Cerebellar nuclear complex (tissue), 1 donor: ENCODE data around the gene FOXD3.

Experiments used
- DNase-seq, 2 experiments: peaks; one replicate each; lab custom pipeline; 2025; lab: John Stamatoyannopoulos, UW

The FOXD3 gene

GRCh38 chr1:63322114-63322943 lies at the start of gene FOXD3:
FOXD3 (plus strand) TSS chr1:63322567; CDS start chr1:63323059, 492 bp downstream.
- no peak for DNase-seq

DNA sequence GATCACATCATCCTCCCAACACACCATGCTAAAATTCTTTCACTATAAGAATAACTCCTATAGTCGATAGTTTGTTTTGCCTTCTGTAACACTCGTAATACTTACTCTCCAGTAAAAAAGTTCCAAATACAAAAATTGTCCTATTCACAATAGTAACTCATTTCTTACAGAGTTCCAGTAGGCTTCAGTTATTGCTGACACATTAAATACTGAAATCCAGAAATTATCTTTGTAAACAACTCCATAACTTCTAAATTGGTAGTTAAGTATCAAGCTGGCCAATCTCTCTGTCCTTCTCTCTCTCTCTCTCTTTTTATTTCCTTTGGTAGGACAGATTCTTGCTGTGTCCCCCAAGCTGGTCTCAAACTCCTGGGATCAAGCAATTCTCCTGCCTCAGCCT lies 49.6 kb upstream of the FOXD3 start:
- no peak for DNase-seq

DNA sequence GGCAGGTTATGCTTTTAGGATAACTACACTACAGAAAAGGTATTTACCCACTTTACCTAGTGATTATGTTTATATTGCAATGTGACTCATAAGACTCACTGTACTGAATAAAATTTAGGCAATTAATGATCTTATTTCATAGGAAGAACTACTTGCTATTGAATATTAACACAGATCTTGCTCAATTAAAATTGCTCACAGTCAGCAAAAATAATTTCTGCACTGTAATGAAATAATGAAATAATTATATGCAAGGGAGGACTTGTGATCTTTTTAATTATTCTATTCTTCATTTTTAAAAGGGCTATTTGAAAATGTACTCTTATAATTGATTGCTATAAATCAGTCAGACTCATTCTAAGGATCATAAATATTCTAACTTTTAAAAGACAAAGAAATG lies 48.0 kb upstream of the FOXD3 start:
- no peak for DNase-seq

GRCh38 chr1:63274979-63275378 lies 47.4 kb upstream of the FOXD3 start:
- no peak for DNase-seq

DNA sequence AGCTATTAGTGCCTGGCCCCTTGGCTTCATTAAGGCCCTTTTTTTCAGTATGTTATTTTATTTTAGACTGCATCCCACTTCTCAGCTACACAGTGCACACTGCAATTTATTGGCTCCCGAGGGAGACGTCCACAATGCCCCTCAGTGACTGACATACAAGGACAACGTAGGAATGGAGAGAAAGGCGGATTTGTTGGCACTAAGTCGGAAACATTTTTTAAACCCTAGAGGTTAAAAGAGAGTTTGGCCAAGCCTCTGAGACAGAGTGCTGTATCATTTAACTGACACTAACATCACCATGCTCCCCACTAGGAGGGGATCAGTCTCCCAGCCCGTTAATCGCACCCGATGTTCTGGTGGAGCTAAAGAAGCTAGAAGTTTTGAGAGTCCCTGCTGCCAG lies 45.7 kb upstream of the FOXD3 start:
- no peak for DNase-seq

- DNase-seq = no peak
Measured at GRCh38 chr1:63277195-63278192, 44.9 kb upstream of the FOXD3 start.

- no peak for DNase-seq
Measured at GRCh38 chr1:63281753-63282152, 40.6 kb upstream of the FOXD3 start.

- DNase-seq = no peak
Measured at GRCh38 chr1:63289135-63289534, 33.2 kb upstream of the FOXD3 start.

DNA sequence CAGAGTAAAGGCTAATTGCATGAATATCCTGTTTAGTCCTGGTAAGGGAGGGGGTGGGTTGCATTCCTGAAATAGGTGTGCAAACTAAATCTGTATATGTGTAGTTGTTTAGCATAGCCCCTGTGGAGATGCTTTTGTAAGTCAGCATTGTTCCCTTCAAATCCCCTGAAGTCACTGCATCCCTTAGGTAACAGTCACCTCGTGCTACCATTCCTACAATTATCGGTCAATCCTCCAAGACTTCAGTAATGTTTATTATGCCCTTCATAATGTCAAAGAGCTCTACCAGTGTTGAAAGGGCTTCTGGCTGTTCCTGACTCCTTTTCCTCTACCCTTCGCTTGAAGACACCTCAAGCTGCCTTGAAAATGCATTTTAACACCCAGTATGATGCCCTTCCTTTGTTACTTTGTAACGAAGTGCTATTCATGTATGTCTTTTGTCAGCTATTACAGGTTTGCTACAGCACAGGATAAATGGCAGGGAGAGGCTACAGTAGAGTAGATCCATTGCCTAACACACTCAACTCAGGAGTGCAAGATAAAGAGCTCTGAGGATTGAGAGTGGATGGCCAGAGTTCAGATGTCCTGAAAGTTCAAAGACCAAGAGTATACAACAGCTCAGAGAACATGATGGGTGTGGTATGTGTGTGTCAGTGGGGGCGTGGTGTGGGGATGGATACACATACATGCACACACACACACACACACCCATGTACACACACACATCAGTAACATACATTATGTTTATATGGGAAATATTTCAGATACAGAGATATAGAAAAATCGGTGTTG lies 27.4 kb upstream of the FOXD3 start:
- no peak for DNase-seq

DNA sequence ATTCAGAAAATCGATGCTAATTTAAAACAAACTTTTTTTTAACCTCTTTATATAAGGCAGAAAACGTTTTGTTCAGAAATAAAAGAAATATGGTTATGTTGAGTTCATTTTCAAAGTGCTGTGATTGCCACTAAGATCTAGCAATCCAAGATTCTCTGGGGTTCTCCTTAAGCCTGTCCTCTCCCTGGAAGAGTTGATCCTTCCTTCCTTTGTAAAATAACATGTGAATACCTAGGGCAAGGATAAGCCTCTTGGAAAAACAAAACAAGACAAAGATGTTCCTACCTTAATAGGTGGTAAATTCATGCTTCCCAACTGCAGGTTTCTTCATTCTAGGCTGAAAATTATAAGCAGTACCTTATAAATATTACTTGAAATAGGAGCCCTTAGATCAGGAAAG lies 18.0 kb upstream of the FOXD3 start:
- no peak for DNase-seq

DNA sequence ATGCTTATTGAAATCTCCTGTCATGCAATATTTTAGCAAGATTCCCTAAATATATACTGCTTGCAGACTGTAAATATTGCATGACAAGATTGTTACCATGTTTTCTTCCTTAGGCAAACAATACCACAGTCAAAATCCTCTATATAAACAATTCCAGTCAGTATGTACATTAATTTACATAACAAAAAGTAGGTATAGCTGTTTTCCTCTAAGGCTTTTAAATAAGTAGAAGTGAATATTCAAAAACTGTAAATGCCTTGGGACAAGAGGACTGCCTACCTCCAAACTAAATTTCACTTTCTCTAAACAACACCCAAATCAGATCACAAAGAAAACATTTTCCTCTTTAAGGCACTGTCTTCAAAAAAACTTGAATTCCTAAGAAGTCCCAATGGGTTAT lies 17.3 kb upstream of the FOXD3 start:
- DNase-seq = no peak

DNA sequence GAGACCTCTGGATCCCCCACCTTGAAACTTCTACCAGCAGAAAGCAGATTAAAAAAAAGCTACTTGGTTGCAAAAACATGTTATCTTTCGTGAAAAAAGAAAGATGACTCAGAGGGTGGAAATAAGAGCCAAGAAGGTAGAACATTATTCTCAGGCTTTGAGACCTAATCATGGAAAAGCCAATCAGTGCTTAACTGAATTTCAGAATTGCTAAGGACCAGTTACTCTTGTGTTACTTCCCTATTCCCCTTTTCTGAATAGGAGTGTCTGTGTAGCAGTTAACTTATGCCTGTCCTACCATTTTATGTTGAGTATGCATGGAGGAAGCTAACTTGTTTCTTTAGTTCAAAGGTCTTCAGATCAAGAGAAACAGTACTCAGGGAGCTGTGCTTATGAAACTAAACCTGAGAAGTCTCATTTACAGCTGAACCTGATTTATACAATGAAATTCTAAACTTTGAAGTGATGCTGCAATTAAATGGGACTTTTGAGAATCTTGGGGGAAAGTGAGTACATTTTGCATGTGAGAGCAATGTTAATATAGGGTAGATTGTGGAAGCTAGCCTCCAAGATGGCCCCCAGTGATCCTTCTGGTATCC lies 15.1 kb upstream of the FOXD3 start:
- DNase-seq = no peak

- DNase-seq = no peak
Measured at GRCh38 chr1:63316598-63316983, 5.8 kb upstream of the FOXD3 start.

GRCh38 chr1:63316984-63317816 lies 5.2 kb upstream of the FOXD3 start:
- no peak for DNase-seq

DNA sequence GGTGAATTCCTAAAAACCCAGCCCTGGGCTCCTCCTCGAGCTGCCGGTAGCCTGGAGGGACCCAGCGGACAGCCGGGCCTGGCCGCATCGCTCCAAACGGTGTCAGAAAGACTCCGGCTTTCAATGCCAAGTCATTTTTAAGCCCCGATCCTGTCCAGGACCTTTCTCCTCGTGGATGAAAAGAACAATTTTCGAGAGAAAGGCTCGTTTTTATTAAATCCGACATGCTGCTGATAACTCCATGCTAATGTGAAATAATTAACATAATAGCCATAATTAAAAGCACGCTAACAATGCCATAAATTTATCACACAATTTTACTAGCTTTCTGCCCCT lies 4.6 kb upstream of the FOXD3 start:
- DNase-seq = no peak

GRCh38 chr1:63318201-63318979 lies 4.0 kb upstream of the FOXD3 start:
- no peak for DNase-seq

DNA sequence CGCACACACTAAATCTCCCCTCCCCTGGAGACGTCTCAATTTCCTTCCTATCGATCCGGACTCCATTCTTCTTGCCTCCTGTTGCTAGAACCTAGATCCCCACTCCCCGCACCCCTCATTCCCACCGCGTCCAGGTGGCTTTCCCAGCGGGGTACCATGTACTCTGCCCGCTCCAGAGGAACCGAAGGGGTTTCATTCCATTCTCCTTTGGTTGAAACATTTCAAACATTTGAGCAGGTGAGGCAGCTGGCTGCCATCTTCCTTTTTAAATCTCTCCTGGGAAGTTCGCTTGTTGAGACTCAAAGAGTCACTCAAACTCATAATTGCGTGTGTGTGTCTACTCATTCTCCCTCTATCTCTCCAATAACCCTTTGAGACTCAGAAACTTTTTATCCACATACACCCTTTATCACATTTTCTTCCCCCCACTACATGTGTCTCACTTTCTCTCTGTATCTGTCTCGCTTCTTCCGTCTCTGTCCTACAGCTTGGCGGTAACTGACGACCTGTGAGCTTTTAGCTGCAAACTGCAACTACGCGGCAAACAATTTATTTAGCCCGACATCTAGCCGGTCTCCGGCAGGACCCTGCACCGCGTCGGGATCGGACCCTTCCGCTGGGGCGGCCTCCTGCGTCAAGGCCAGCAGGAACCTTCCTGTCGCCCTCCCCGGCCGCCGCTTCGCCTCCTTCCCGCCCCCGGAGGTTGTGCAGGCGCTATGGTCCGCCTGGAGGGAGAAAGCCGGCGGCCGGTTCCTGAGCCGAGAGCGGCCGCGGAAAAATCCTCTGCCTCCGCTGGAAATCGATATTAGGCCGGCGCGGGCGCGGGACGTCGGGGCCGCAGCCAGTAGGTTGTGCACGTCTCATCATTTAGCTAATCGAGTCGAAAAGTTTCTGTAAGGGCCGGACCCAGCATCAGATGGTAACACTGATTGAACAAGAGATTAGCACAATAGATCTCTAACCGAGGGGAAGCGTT lies 3.0 kb upstream of the FOXD3 start:
- no peak for DNase-seq

DNA sequence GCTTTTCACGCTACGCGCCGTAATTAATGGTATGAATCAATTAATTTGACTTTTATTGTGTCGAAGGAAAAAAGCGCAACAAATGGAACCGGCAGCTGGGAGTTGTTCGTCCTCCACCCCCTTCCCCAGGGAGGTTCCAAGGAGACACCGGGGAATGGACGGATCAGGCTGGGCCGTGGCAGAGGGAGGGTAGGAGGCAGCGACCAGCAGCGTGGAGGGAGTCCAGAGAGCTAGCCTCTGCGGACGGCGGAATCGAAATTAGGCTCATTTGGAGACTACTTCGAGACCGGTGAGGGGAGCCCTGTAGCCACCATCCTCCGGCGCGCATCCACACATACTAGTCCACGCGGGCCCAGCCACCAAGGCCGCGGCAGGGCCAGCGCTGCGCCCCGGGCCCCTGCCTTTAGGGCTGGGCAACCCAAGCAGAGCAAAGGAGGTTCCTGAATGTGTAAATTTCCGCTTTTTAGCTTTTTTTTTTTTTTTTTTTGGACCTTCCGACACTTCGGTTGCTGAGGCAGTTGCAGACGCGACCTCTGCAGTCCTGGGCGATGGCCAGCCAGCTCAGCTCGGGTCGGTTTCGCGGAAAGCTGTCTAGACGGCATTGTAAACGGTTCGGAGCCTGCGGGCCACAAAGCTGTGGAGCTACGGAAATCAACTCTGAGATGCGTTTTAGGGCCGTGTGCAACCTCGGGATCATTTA lies 2.2 kb upstream of the FOXD3 start:
- DNase-seq = no peak
